K562 (cell line): ENCODE results near the gene AAK1. TPM values are rescaled to one million over a fixed set of nuclear protein-coding genes. Genes with fewer than 3 reads are reported as not detected.
"Not testable (repeated sequence)": the region's sequence is repeated elsewhere in the genome, so short reads cannot be mapped to it uniquely, and the experiment has no call there.

Experiments used
- ATAC-seq: fragments of 200-7000 bp; cut with Tn5 transposase; 3 replicates; pipeline ENCODE4 v1.9.1; 2020; ENCODE audit warnings: moderate library complexity
- BruUV-seq: library from RNA; stranded (reverse); fragments of 400-500 nt; replicated peaks from 2 replicates; lab custom pipeline; 2021; lab: Mats Ljungman, UMichigan
- CTCF ChIA-PET: fragments of 300-600 bp; formaldehyde crosslinking; extraction: SDS; loops from one replicate; lab custom pipeline; 2021; ENCODE audit warnings: low intra/inter-chr PET ratio; lab: Yijun Ruan, JAX
- POLR2A ChIA-PET: fragments of 300-600, 350-650 bp; sonication (Branson Sonifier 250); formaldehyde crosslinking; extraction: SDS; loops from one replicate; lab custom pipeline; 2021; ENCODE audit warnings: antibody characterized with exemption, inconsistent platforms; lab: Yijun Ruan, JAX
- DNase-seq, 4 experiments: peaks; one replicate each; pipeline versions ENCODE4 v3.0.0 to v3.0.0-alpha.2; 2011 to 2018; ENCODE audit warnings: low spot score in 3 of 4, mixed read lengths in 3 of 4; ENCODE audit errors: extremely low read depth in 1 of 4
- FAIRE-seq: peaks from 2 replicates; lab custom pipeline; 2011; peaks lifted over from hg19 to GRCh38; lab: Jason Lieb, UNC
- H2AFZ ChIP-seq: 2 replicates; pipeline ENCODE4 v1.6.0; 2011; ENCODE audit warnings: low read depth, low read length, control low read depth, inconsistent platforms
- H3K27ac ChIP-seq: fragments of 200-600 bp; 3 replicates; pipeline ENCODE4 v1.8.0; 2011; ENCODE audit warnings: low read depth, mild to moderate bottlenecking, control low read depth, inconsistent platforms, low read length, moderate library complexity, mixed read lengths; ENCODE audit errors: extremely low read depth
- H3K27me3 ChIP-seq, 2 experiments: fragments of 300-600 bp in 1 of 2; 2 replicates in 1 of 2; 3 replicates in 1 of 2; pipeline versions ENCODE4 v1.6.0 to v1.8.0; 2011; ENCODE audit warnings: inconsistent platforms in 2 of 2, low read length in 2 of 2, mild to moderate bottlenecking in 1 of 2, mixed read lengths in 1 of 2, moderate library complexity in 1 of 2; ENCODE audit not compliant: control insufficient read depth in 2 of 2, insufficient read depth in 2 of 2
- H3K36me3 ChIP-seq: fragments of 300-600 bp; 3 replicates; pipeline ENCODE4 v1.8.0; 2011; ENCODE audit warnings: mild to moderate bottlenecking, low read length, inconsistent platforms; ENCODE audit not compliant: control insufficient read depth, insufficient read depth
- H3K4me1 ChIP-seq, 2 experiments: fragments of 200-600 bp in 1 of 2; replicated peaks in 1 of 2; 2 replicates in 1 of 2; 3 replicates in 1 of 2; pipeline versions ENCODE4 v1.5.1 to v1.8.0; 2011; ENCODE audit warnings: inconsistent platforms in 2 of 2, low read length in 2 of 2, mild to moderate bottlenecking in 1 of 2, mixed read lengths in 1 of 2, moderate library complexity in 1 of 2; ENCODE audit not compliant: control insufficient read depth in 2 of 2, insufficient read depth in 2 of 2
- H3K4me2 ChIP-seq: 2 replicates; pipeline ENCODE4 v1.6.1; 2011; ENCODE audit warnings: low read length, control low read depth, inconsistent platforms, mixed read lengths; ENCODE audit not compliant: insufficient read depth
- H3K4me3 ChIP-seq: fragments of 200-600 bp; sonication (generic), shearing (Covaris generic); 2 replicates; pipeline ENCODE4 v1.5.1; 2016; ENCODE audit warnings: control low read depth, inconsistent platforms
- H3K79me2 ChIP-seq: fragments of 200-600 bp; 3 replicates; pipeline ENCODE4 v1.8.0; 2011; ENCODE audit warnings: low read length, inconsistent platforms; ENCODE audit not compliant: control insufficient read depth, insufficient read depth
- H3K9ac ChIP-seq, 2 experiments: 2 replicates each; pipeline versions ENCODE4 v1.6.0 to v1.6.1; 2011; ENCODE audit warnings: low read depth in 2 of 2, low read length in 2 of 2, control low read depth in 1 of 2, inconsistent platforms in 1 of 2, mild to moderate bottlenecking in 1 of 2, mixed read lengths in 1 of 2; ENCODE audit not compliant: insufficient read depth in 1 of 2
- H3K9me1 ChIP-seq: one replicate; pipeline ENCODE4 v1.6.0; 2011; ENCODE audit warnings: inconsistent platforms, mild to moderate bottlenecking, low read length, moderate library complexity; ENCODE audit not compliant: control insufficient read depth, insufficient read depth
- H3K9me3 ChIP-seq: replicated peaks from 2 replicates; pipeline ENCODE4 v1.5.1; 2011; ENCODE audit warnings: low read depth, low read length, inconsistent platforms; ENCODE audit not compliant: control insufficient read depth, insufficient read depth
- H4K20me1 ChIP-seq: replicated peaks from 2 replicates; pipeline ENCODE4 v1.6.1; 2011; ENCODE audit warnings: low read length, inconsistent platforms, mixed read lengths; ENCODE audit not compliant: control insufficient read depth, insufficient read depth
- CSDE1 ChIP-seq, 2 experiments: fragments of 450-650 bp; IDR thresholded peaks; 2 replicates each; pipeline ENCODE4 v1.6.1; 2016; ENCODE audit warnings: mild to moderate bottlenecking in 1 of 2
- HMBOX1 ChIP-seq: sonication (generic); IDR thresholded peaks from 2 replicates; pipeline ENCODE4 v1.6.1; 2016
- LCOR ChIP-seq: sonication (generic); formaldehyde crosslinking; IDR thresholded peaks from 2 replicates; pipeline ENCODE4 v1.8.0; 2022; ENCODE audit warnings: mild to moderate bottlenecking, missing genetic modification reagents
- NFIC ChIP-seq: fragments of 450-650 bp; IDR thresholded peaks from 2 replicates; pipeline ENCODE4 v1.6.1; 2017; ENCODE audit warnings: mild to moderate bottlenecking, inconsistent platforms
- POLR2A ChIP-seq: fragments of 450-650 bp; conservative IDR thresholded peaks from 2 replicates; pipeline ENCODE4 v1.6.1; 2016
- PRDM10 ChIP-seq: fragments of 450-650 bp; IDR thresholded peaks from 2 replicates; pipeline ENCODE4 v1.6.1; 2018; ENCODE audit not compliant: partially characterized antibody
- SRSF1 ChIP-seq: fragments of 200-400 bp; formaldehyde crosslinking; IDR thresholded peaks from 2 replicates; pipeline ENCODE4 v1.6.1; 2017; ENCODE audit warnings: mild to moderate bottlenecking, low read depth, low read length, moderate library complexity
- ZNF717 ChIP-seq: fragments of 250-450 bp; sonication (Bioruptor Pico); IDR thresholded peaks from 2 replicates; pipeline ENCODE4 v1.5.0; 2021
- WGBS: fragments of 100-300 bp; shearing (Covaris generic); methylation state at CpG from one replicate; pipeline ENCODE4 v1.1.6; 2016; ENCODE audit warnings: low coverage, mixed read lengths; ENCODE audit not compliant: insufficient coverage; ENCODE audit errors: missing lambda C conversion rate; 5-methylcytosine and 5-hydroxymethylcytosine counted together
- in situ Hi-C: fragments of 300-500 bp; cut with MboI; formaldehyde crosslinking; loops from 4 replicates; pipeline ENCODE4 v1.15.0; 2018; ENCODE audit warnings: inconsistent platforms, mixed read lengths
- intact Hi-C: fragments of 100-400 bp; cut with micrococcal nuclease; formaldehyde crosslinking; loops from 2 replicates; pipeline ENCODE4 v1.14.2; 2022
- polyA plus RNA-seq, 8 experiments: library from polyadenylated mRNA; depleted of rRNA in 4 of 8; stranded (reverse) in 5 of 8; unstranded in 3 of 8; fragments of >200 nt; fragmentation: Nextera tagmentation in 2 of 8; fragmentation: Illumina TruSeq in 1 of 8; extraction: Ambion mirVana in 2 of 8; extraction: Trizol in 1 of 8; gene quantifications; 2 replicates each; pipeline versions ENCODE4 v1.2.1 to v1.2.3, GENCODE V29; 2011 to 2014; ENCODE audit warnings: inconsistent platforms in 1 of 8, missing spikeins in 1 of 8
- total RNA-seq, 7 experiments: library from RNA; depleted of rRNA in 6 of 7; stranded (reverse); fragments of >200 nt in 6 of 7; fragmentation: Illumina TruSeq in 2 of 7; extraction: Trizol in 2 of 7; gene quantifications; 2 replicates each; pipeline versions ENCODE4 v1.2.1 to v1.2.3, GENCODE V29; 2011 to 2021; ENCODE audit warnings: low replicate concordance in 1 of 7

Gene AAK1
- total and polyA plus RNA-seq, 9 of the 15 experiments (the other 6 are each of a cell fraction or from before 2014, with no cell fraction given): 0.89 to 17.1 (median 6.0) TPM

GRCh38 chr2:69422198-69422597 lies 221.3 kb downstream of the AAK1 start:
- no TSS peak for BruUV-seq

GRCh38 chr2:69419111-69419510 lies 224.4 kb downstream of the AAK1 start:
- H3K79me2 ChIP-seq, H3K27ac ChIP-seq, ATAC-seq, CTCF ChIA-PET, in situ Hi-C loops, H2AFZ ChIP-seq, POLR2A ChIA-PET, DNase-seq, H3K4me3 ChIP-seq, H3K4me1 ChIP-seq, FAIRE-seq, H4K20me1 ChIP-seq, BruUV-seq, H3K9me3 ChIP-seq, intact Hi-C loops, H3K4me2 ChIP-seq, H3K9ac ChIP-seq, H3K9me1 ChIP-seq, H3K27me3 ChIP-seq: not testable (repeated sequence)
- 90% methylated on average over 6 of the region's 7 CpGs for WGBS
- TF ChIP-seq NFIC: peak; percentile 66; the same call in 1 of the 2 replicates
- TF ChIP-seq PRDM10: peak; percentile 34
- peaks cover 29% of the 10 kb centered on the region; the same call in 2 of the 3 replicates for H3K36me3 ChIP-seq

More at GRCh38 chr2:69422198-69422597, 221.3 kb downstream of the AAK1 start:
- no peak for ATAC-seq
- no peak overlapping the region for H3K27ac ChIP-seq
- H3K4me3 ChIP-seq: no peak overlapping the region
- POLR2A ChIA-PET: no interaction called here
- no peak overlapping the region for H3K9ac ChIP-seq
- H3K9me1 ChIP-seq: no peaks in the 10 kb centered on the region
- peaks cover 23% of the 10 kb centered on the region; the same call in 1 of the 3 replicates for H3K36me3 ChIP-seq
- no peaks in the 10 kb centered on the region for H3K27me3 ChIP-seq
- H3K4me2 ChIP-seq: no peak overlapping the region
- H4K20me1 ChIP-seq: no peaks in the 10 kb centered on the region
- in situ Hi-C loops: no loop called here
- H3K4me1 ChIP-seq: no peaks in the 10 kb centered on the region
- no peak for FAIRE-seq
- H2AFZ ChIP-seq: no peak overlapping the region
- H3K79me2 ChIP-seq: no peaks in the 10 kb centered on the region
- no peaks in the 10 kb centered on the region for H3K9me3 ChIP-seq
- intact Hi-C loops: no loop called here
- TF ChIP-seq CSDE1 (IDR thresholded peaks at IDR 0.05) (no peak), LCOR (CRISPR knock-in tag) (no peak), ZNF717 (CRISPR knock-in tag) (no peak), NFIC (no peak), SRSF1 (no peak), HMBOX1 (peak; percentile 80), POLR2A (no peak)
- CTCF ChIA-PET: interaction anchor here (0.6 to 0.7 kb wide), 2 partner anchors 8 to 168 kb away, joined by 3 read pairs; no protein-coding TSS in a partner anchor
- no peak for DNase-seq
